B cell (primary cell): Measurements from ENCODE around the gene ALX3. TPM values are rescaled to one million over a fixed set of nuclear protein-coding genes. Genes with fewer than 3 reads are reported as not detected.
A peak's percentile ranks its signal among the peaks of the same experiment; 100 is the strongest.

ENCODE experiments used
- ATAC-seq: fragments of 200-7000 bp; cut with Tn5 transposase; one replicate; pipeline ENCODE4 v1.10.0; 2021; ENCODE audit warnings: low read depth, mild to moderate bottlenecking, moderate number of reproducible peaks, moderate library complexity
- CTCF ChIA-PET: fragments of 350-600 bp; sonication (Branson Sonifier 250); formaldehyde crosslinking; loops from one replicate; lab custom pipeline; 2021; ENCODE audit warnings: antibody characterized with exemption, inconsistent platforms; lab: Charles Lee
- POLR2A ChIA-PET: fragments of 350-600 bp; sonication (Branson Sonifier 250); formaldehyde crosslinking; loops from one replicate; lab custom pipeline; 2021; ENCODE audit warnings: antibody characterized with exemption; lab: Charles Lee
- DNase-seq: peaks from one replicate; pipeline ENCODE4 v3.0.0; 2013
- H2AFZ ChIP-seq: 2 replicates; pipeline ENCODE4 v1.6.1; 2012; ENCODE audit warnings: mild to moderate bottlenecking, low read depth, low read length; ENCODE audit not compliant: insufficient read depth, poor library complexity, severe bottlenecking
- H3K27ac ChIP-seq, 2 donors: 1 replicate in 1 of 2; 2 replicates in 1 of 2; pipeline ENCODE4 v1.5.1; 2012 to 2013; ENCODE audit warnings: low read length in 2 of 2, mild to moderate bottlenecking in 2 of 2, moderate library complexity in 1 of 2
- H3K27me3 ChIP-seq, 4 experiments: fragments of 200-600 bp in 1 of 4; sonication (generic) in 1 of 4; replicated peaks in 1 of 4; 1 replicate in 2 of 4; 2 replicates in 2 of 4; pipeline versions ENCODE4 v1.6.1 to v1.7.0; 2013 to 2016; ENCODE audit warnings: low read length in 3 of 4, mild to moderate bottlenecking in 2 of 4, mixed read lengths in 1 of 4, moderate library complexity in 1 of 4; ENCODE audit not compliant: insufficient read depth in 4 of 4, control insufficient read depth in 3 of 4; ENCODE audit errors: control extremely low read depth in 1 of 4
- H3K36me3 ChIP-seq, 2 experiments: replicated peaks in 1 of 2; 1 replicate in 1 of 2; 2 replicates in 1 of 2; pipeline versions ENCODE4 v1.6.1 to v1.7.1; 2013; ENCODE audit warnings: low read length in 1 of 2; ENCODE audit not compliant: insufficient read depth in 2 of 2, control insufficient read depth in 1 of 2; ENCODE audit errors: control extremely low read depth in 1 of 2, extremely low read depth in 1 of 2
- H3K4me1 ChIP-seq, 2 donors: fragments of 200-600 bp in 1 of 2; sonication (generic) in 1 of 2; 1 replicate in 1 of 2; 2 replicates in 1 of 2; pipeline versions ENCODE4 v1.5.1 to v1.6.1; 2013 to 2017; ENCODE audit warnings: low read length in 2 of 2; ENCODE audit not compliant: control insufficient read depth in 2 of 2, insufficient read depth in 2 of 2
- H3K4me2 ChIP-seq: replicated peaks from 2 replicates; pipeline ENCODE3; 2012; ENCODE audit warnings: mild to moderate bottlenecking, low read depth, low read length; ENCODE audit not compliant: poor library complexity, severe bottlenecking
- H3K4me3 ChIP-seq, 5 experiments: fragments of 200-600 bp in 1 of 5; sonication (generic) in 1 of 5; 1 replicate in 3 of 5; 2 replicates in 2 of 5; pipeline versions ENCODE4 v1.5.1 to v1.7.0; 2011 to 2016; ENCODE audit warnings: low read length in 4 of 5, mild to moderate bottlenecking in 4 of 5, low read depth in 2 of 5, control low read depth in 1 of 5, moderate library complexity in 1 of 5; ENCODE audit not compliant: insufficient read depth in 1 of 5; ENCODE audit errors: control extremely low read depth in 1 of 5, extremely low read depth in 1 of 5
- H3K79me2 ChIP-seq: fragments of 200-600 bp; sonication (generic); one replicate; pipeline ENCODE4 v1.6.0; 2016; ENCODE audit warnings: low read length; ENCODE audit not compliant: control insufficient read depth, insufficient read depth
- H3K9ac ChIP-seq: fragments of 200-600 bp; sonication (generic); 2 replicates; pipeline ENCODE4 v1.6.1; 2017; ENCODE audit warnings: mild to moderate bottlenecking, low read length, moderate library complexity
- H3K9me3 ChIP-seq, 3 donors: one replicate each; pipeline versions ENCODE4 v1.6.1 to v1.7.1; 2013; ENCODE audit warnings: low read length in 2 of 3; ENCODE audit not compliant: control insufficient read depth in 2 of 3, insufficient read depth in 1 of 3; ENCODE audit errors: control extremely low read depth in 1 of 3
- H4K20me1 ChIP-seq: 2 replicates; pipeline ENCODE4 v1.6.0; 2012; ENCODE audit warnings: mild to moderate bottlenecking, low read length; ENCODE audit not compliant: insufficient read depth, control insufficient read depth, poor library complexity, severe bottlenecking
- H3K27ac Mint-ChIP-seq: one replicate; pipeline ENCODE4 v1.8.0; 2021; ENCODE audit warnings: mixed read lengths
- H3K27me3 Mint-ChIP-seq: one replicate; pipeline ENCODE4 v1.8.0; 2021; ENCODE audit warnings: mixed read lengths
- H3K4me1 Mint-ChIP-seq: one replicate; pipeline ENCODE4 v1.8.0; 2021; ENCODE audit warnings: mixed read lengths
- H3K4me3 Mint-ChIP-seq: one replicate; pipeline ENCODE4 v1.8.0; 2021; ENCODE audit warnings: mixed read lengths
- H3K9me3 Mint-ChIP-seq: one replicate; pipeline ENCODE4 v1.8.0; 2022; ENCODE audit warnings: mixed read lengths; ENCODE audit not compliant: insufficient read depth
- EZH2 ChIP-seq: IDR thresholded peaks from 2 replicates; pipeline ENCODE4 v1.6.1; 2012; ENCODE audit warnings: borderline replicate concordance, low read depth, mild to moderate bottlenecking, moderate library complexity, low read length; ENCODE audit not compliant: insufficient read depth, poor library complexity, severe bottlenecking
- WGBS: methylation state at CpG from one replicate; pipeline ENCODE4 v1.1.5; 2013; ENCODE audit warnings: missing lambda C conversion rate; ENCODE audit not compliant: insufficient coverage; 5-methylcytosine and 5-hydroxymethylcytosine counted together
- intact Hi-C: fragments of 100-400 bp; cut with micrococcal nuclease; formaldehyde crosslinking; loops from one replicate; pipeline ENCODE4 v1.10.0; 2022
- polyA plus RNA-seq: library from polyadenylated mRNA; depleted of rRNA; stranded (reverse); fragments of >200 nt; gene quantifications from 2 replicates; pipeline ENCODE4 v1.2.3, GENCODE V29; 2012
- total RNA-seq, 2 donors: library from RNA; stranded (reverse); fragments of 120-200 nt in 1 of 2; gene quantifications; 1 replicate in 1 of 2; 2 replicates in 1 of 2; pipeline versions ENCODE4 v1.2.3 to v1.2.4, GENCODE V29; 2013 to 2022
- TF ChIP-seq, protein P1 (sequence below): fragments of 200-600 bp; IDR thresholded peaks from one replicate; pipeline ENCODE4 v1.8.0; 2022; ENCODE audit warnings: antibody characterized with exemption, mild to moderate bottlenecking

The ALX3 gene
- total and polyA plus RNA-seq, 2 donors (not counting 1 experiment from before 2014, with no cell fraction given): not detected

DNA sequence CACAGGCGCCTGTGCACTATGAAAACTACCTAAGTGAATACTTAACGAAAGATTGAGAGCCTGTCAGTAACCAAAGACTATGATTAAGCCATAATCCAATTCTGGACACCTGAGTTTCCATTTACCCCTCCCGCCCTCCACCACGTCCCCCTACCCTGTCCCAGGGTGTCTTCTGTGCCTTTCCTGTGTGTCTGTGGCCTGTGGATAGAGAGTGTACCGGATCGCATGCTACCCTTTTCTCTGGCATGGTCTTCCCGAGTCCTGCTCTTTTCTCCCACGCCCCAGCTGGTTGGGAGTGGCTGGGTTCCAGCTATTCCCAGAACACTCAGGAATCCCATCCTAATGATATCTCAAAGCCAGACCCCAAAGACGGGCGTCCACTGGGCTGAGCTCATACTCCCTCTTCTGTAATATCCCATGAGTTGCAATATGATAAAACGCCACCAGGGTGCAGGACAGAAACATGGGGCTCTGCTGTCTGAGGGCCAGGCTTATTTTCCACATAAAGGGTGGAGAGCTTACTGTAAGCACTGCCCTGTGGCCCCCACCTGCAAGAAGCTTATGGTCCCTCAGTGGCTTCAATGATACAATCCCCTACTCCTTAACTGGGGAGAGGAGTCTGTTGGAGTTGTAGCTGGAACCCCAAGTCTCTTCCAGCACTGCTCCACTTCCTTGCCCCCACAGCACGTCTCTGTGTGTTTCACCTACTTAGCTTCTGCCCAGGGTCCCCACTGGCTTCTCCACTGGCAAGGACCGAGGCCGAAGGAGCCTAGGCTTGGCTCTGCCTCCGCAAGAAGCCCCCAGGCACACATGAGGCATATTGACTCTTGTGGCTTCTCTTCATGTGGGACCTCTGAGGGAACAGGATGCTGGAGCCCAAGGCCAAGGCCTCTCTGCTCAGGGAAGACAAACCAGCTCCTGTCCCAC, 17.6 kb upstream of the ALX3 start:
- intact Hi-C loops: loop anchor here (1.0 kb wide), 1 partner anchor 18 kb away; no protein-coding TSS in a partner anchor
- Histone ChIP-seq H4K20me1 (no peaks in the 10 kb centered on the region), H3K4me3 (no peak overlapping the region), H3K9me3 (peaks cover 0 to 9% (median 0%) of the 10 kb centered on the region in 3 donors), H3K27ac (no peak overlapping the region), H3K9ac (no peak overlapping the region), H3K27me3 (peaks cover 0 to 47% (median 19%) of the 10 kb centered on the region in 4 experiments), H3K4me1 (peaks cover 10 to 18% of the 10 kb centered on the region in 2 donors), H2AFZ (no peak overlapping the region), H3K79me2 (no peaks in the 10 kb centered on the region), H3K4me2 (no peak overlapping the region), H3K36me3 (no peaks in the 10 kb centered on the region)
- POLR2A ChIA-PET: no interaction called here
- H3K27me3 Mint-ChIP-seq: peaks cover 48% of the 10 kb centered on the region
- no peak overlapping the region for H3K27ac Mint-ChIP-seq
- DNase-seq (peak; percentile 72), ATAC-seq (peak; percentile 59)
- H3K9me3 Mint-ChIP-seq: no peaks in the 10 kb centered on the region
- WGBS: 52% methylated on average over 14 of the region's 15 CpGs
- H3K4me1 Mint-ChIP-seq: peaks cover 11% of the 10 kb centered on the region
- no peak overlapping the region for H3K4me3 Mint-ChIP-seq
- CTCF ChIA-PET: interaction anchor here (0.5 to 3.0 kb wide), 22 partner anchors 10 to 410 kb away, joined by 3 to 47 read pairs (median 4); no protein-coding TSS in a partner anchor
- TF ChIP-seq EZH2: no peak
- TF ChIP-seq, protein P1, sequence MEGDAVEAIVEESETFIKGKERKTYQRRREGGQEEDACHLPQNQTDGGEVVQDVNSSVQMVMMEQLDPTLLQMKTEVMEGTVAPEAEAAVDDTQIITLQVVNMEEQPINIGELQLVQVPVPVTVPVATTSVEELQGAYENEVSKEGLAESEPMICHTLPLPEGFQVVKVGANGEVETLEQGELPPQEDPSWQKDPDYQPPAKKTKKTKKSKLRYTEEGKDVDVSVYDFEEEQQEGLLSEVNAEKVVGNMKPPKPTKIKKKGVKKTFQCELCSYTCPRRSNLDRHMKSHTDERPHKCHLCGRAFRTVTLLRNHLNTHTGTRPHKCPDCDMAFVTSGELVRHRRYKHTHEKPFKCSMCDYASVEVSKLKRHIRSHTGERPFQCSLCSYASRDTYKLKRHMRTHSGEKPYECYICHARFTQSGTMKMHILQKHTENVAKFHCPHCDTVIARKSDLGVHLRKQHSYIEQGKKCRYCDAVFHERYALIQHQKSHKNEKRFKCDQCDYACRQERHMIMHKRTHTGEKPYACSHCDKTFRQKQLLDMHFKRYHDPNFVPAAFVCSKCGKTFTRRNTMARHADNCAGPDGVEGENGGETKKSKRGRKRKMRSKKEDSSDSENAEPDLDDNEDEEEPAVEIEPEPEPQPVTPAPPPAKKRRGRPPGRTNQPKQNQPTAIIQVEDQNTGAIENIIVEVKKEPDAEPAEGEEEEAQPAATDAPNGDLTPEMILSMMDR: peak; percentile 79

DNA sequence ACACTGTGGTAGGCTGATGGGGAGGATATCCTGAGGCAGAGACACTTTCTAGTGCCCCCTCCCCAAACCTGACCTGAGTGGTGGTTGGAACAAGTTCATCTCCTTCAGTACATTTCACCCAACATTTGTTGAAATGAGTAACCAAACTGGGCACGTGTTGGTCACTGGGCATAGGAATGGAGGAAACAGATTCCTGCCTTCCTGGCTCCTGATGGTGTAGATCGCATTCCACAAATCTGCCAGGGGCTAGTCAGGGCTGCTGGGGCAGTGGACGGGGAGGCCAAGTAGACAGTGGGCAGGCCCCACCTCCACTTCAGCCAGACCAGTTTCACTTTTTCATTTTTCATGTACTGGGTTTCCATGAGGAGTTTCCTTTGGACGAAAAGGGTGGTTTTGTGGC, 16.5 kb upstream of the ALX3 start:
- Histone ChIP-seq H3K4me3 (no peak overlapping the region), H3K27me3 (peaks cover 0 to 57% (median 27%) of the 10 kb centered on the region in 4 experiments), H3K27ac (no peak overlapping the region), H3K9ac (no peak overlapping the region), H3K9me3 (peaks cover 0 to 9% (median 0%) of the 10 kb centered on the region in 3 donors), H3K4me1 (peaks cover 12 to 21% of the 10 kb centered on the region in 2 donors), H2AFZ (no peak overlapping the region), H3K36me3 (no peaks in the 10 kb centered on the region), H3K79me2 (no peaks in the 10 kb centered on the region), H4K20me1 (no peaks in the 10 kb centered on the region), H3K4me2 (no peak overlapping the region)
- intact Hi-C loops: no loop called here
- 86% methylated on average over 2 of the region's 4 CpGs for WGBS
- ATAC-seq (no peak), DNase-seq (no peak)
- CTCF ChIA-PET: interaction anchor here (1.9 to 3.0 kb wide), 3 partner anchors 11 to 18 kb away, joined by 9 to 47 read pairs (median 21); no protein-coding TSS in a partner anchor
- POLR2A ChIA-PET: no interaction called here
- no peak for TF ChIP-seq EZH2
- TF ChIP-seq, protein P1: no peak
- no peak overlapping the region for H3K27ac Mint-ChIP-seq
- H3K4me1 Mint-ChIP-seq: peaks cover 11% of the 10 kb centered on the region
- no peaks in the 10 kb centered on the region for H3K9me3 Mint-ChIP-seq
- H3K27me3 Mint-ChIP-seq: peaks cover 50% of the 10 kb centered on the region
- H3K4me3 Mint-ChIP-seq: no peak overlapping the region
